Fibroblast of lung (primary cell): ENCODE results near the gene ZC3HAV1. TPM values are rescaled to one million over a fixed set of nuclear protein-coding genes. Genes with fewer than 3 reads are reported as not detected.

ENCODE experiments used
- DNase-seq, 2 donors: peaks; one replicate each; pipeline versions ENCODE4 v3.0.0 to v3.0.0-alpha.2; 2010; ENCODE audit warnings: low read depth in 2 of 2
- H2AFZ ChIP-seq: 2 replicates; pipeline ENCODE4 v1.5.1; 2012; ENCODE audit warnings: low read length, control low read depth, inconsistent platforms
- H3K27ac ChIP-seq: 2 replicates; pipeline ENCODE4 v1.5.1; 2011; ENCODE audit warnings: low read length, control low read depth; ENCODE audit not compliant: insufficient read depth
- H3K27me3 ChIP-seq: 2 replicates; pipeline ENCODE4 v1.5.1; 2011; ENCODE audit warnings: mild to moderate bottlenecking, low read length; ENCODE audit not compliant: control insufficient read depth, insufficient read depth
- H3K36me3 ChIP-seq: 2 replicates; pipeline ENCODE4 v1.5.1; 2011; ENCODE audit warnings: low read length; ENCODE audit not compliant: control insufficient read depth, insufficient read depth
- H3K4me1 ChIP-seq: 2 replicates; pipeline ENCODE4 v1.5.1; 2011; ENCODE audit warnings: low read length; ENCODE audit not compliant: control insufficient read depth, insufficient read depth; ENCODE audit errors: extremely low read depth
- H3K4me2 ChIP-seq: 2 replicates; pipeline ENCODE4 v1.5.1; 2011; ENCODE audit warnings: low read length, control low read depth; ENCODE audit not compliant: insufficient read depth; ENCODE audit errors: extremely low read depth
- H3K4me3 ChIP-seq, 4 experiments: fragments of 200-600 bp in 1 of 4; sonication (generic) in 1 of 4; replicated peaks in 1 of 4; 2 replicates each; pipeline ENCODE4 v1.5.1; 2011 to 2016; ENCODE audit warnings: low read length in 4 of 4, low read depth in 3 of 4, mild to moderate bottlenecking in 3 of 4, control low read depth in 2 of 4, inconsistent platforms in 1 of 4, mixed read lengths in 1 of 4; ENCODE audit not compliant: insufficient read depth in 1 of 4; ENCODE audit errors: control extremely low read depth in 1 of 4
- H3K79me2 ChIP-seq: 2 replicates; pipeline ENCODE4 v1.5.1; 2012; ENCODE audit warnings: mild to moderate bottlenecking, low read length, inconsistent platforms; ENCODE audit not compliant: control insufficient read depth, insufficient read depth
- H3K9ac ChIP-seq: 2 replicates; pipeline ENCODE4 v1.5.1; 2011; ENCODE audit warnings: mild to moderate bottlenecking, low read length, control low read depth; ENCODE audit not compliant: insufficient read depth
- H3K9me3 ChIP-seq: 2 replicates; pipeline ENCODE4 v1.5.1; 2012; ENCODE audit warnings: low read depth, low read length; ENCODE audit not compliant: control insufficient read depth, insufficient read depth
- H4K20me1 ChIP-seq: 2 replicates; pipeline ENCODE4 v1.5.1; 2011; ENCODE audit warnings: low read length; ENCODE audit not compliant: control insufficient read depth, insufficient read depth; ENCODE audit errors: extremely low read depth
- CTCF ChIP-seq, 2 donors: IDR thresholded peaks in 1 of 2; conservative IDR thresholded peaks in 1 of 2; 1 replicate in 1 of 2; 2 replicates in 1 of 2; pipeline ENCODE4 v1.5.1; 2011 to 2012; ENCODE audit warnings: low read length in 2 of 2, control low read depth in 1 of 2, inconsistent platforms in 1 of 2, low read depth in 1 of 2, mild to moderate bottlenecking in 1 of 2
- EZH2 ChIP-seq: IDR thresholded peaks from 2 replicates; pipeline ENCODE4 v1.5.1; 2012; ENCODE audit warnings: low read length, control low read depth, mild to moderate bottlenecking; ENCODE audit errors: missing control alignments
- polyA plus RNA-seq, 2 donors: library from polyadenylated mRNA; depleted of rRNA in 1 of 2; stranded (reverse) in 1 of 2; unstranded in 1 of 2; fragments of >200 nt; gene quantifications; 2 replicates each; pipeline ENCODE4 v1.2.1, GENCODE V29; 2011 to 2012; ENCODE audit warnings: missing spikeins in 1 of 2
- total RNA-seq: library from RNA; depleted of rRNA; stranded (reverse); fragments of >200 nt; gene quantifications from 2 replicates; pipeline ENCODE4 v1.2.1, GENCODE V29; 2014

ZC3HAV1 gene
- total and polyA plus RNA-seq, 2 donors (not counting 1 experiment from before 2014, with no cell fraction given) = 24.8 to 28.8 TPM

GRCh38 chr7:139049111-139049510 is 60.4 kb downstream of the ZC3HAV1 start:
- Histone ChIP-seq H2AFZ (no peak overlapping the region), H3K4me1 (no peaks in the 10 kb centered on the region), H3K4me2 (no peak overlapping the region), H3K9ac (no peak overlapping the region), H4K20me1 (no peaks in the 10 kb centered on the region), H3K4me3 (no peak overlapping the region), H3K9me3 (no peaks in the 10 kb centered on the region), H3K27me3 (no peaks in the 10 kb centered on the region), H3K36me3 (peaks cover 5% of the 10 kb centered on the region), H3K79me2 (no peaks in the 10 kb centered on the region), H3K27ac (no peak overlapping the region)
- TF ChIP-seq EZH2 = no peak
- TF ChIP-seq CTCF (conservative IDR thresholded peaks at IDR 0.05 in 1 of 2, IDR thresholded peaks at IDR 0.05 in 1 of 2; ENCODE audit: low read depth in 1 of 2, low read length in 2 of 2) = no peak
- no peak for DNase-seq

GRCh38 chr7:139047970-139048369 is 61.5 kb downstream of the ZC3HAV1 start:
- H3K27ac ChIP-seq = no peak overlapping the region
- H3K36me3 ChIP-seq = peaks cover 5% of the 10 kb centered on the region
- H3K9ac ChIP-seq = no peak overlapping the region
- no peak overlapping the region for H3K4me3 ChIP-seq
- no peaks in the 10 kb centered on the region for H3K27me3 ChIP-seq
- H3K4me2 ChIP-seq = no peak overlapping the region
- no peaks in the 10 kb centered on the region for H4K20me1 ChIP-seq
- no peak overlapping the region for H2AFZ ChIP-seq
- no peaks in the 10 kb centered on the region for H3K9me3 ChIP-seq
- H3K79me2 ChIP-seq = no peaks in the 10 kb centered on the region
- TF ChIP-seq CTCF (conservative IDR thresholded peaks at IDR 0.05 in 1 of 2, IDR thresholded peaks at IDR 0.05 in 1 of 2; ENCODE audit: low read depth in 1 of 2, low read length in 2 of 2) (no peak), EZH2 (no peak)
- no peaks in the 10 kb centered on the region for H3K4me1 ChIP-seq
- DNase-seq = no peak

- no peak overlapping the region for H3K4me3 ChIP-seq
- no peaks in the 10 kb centered on the region for H3K27me3 ChIP-seq
- H3K9me3 ChIP-seq = no peaks in the 10 kb centered on the region
- H3K36me3 ChIP-seq = peaks cover 5% of the 10 kb centered on the region
- no peak overlapping the region for H2AFZ ChIP-seq
- no peak for TF ChIP-seq CTCF (conservative IDR thresholded peaks at IDR 0.05 in 1 of 2, IDR thresholded peaks at IDR 0.05 in 1 of 2; ENCODE audit: low read depth in 1 of 2, low read length in 2 of 2)
- no peak for TF ChIP-seq EZH2
- no peak for DNase-seq
- H3K9ac ChIP-seq = no peak overlapping the region
- no peaks in the 10 kb centered on the region for H4K20me1 ChIP-seq
- no peak overlapping the region for H3K4me2 ChIP-seq
- H3K27ac ChIP-seq = no peak overlapping the region
- H3K4me1 ChIP-seq = no peaks in the 10 kb centered on the region
- H3K79me2 ChIP-seq = no peaks in the 10 kb centered on the region
Measured at GRCh38 chr7:139046143-139046542, 63.4 kb downstream of the ZC3HAV1 start.
